Measurements from ENCODE around the gene UBP1. TPM values are rescaled to one million over a fixed set of nuclear protein-coding genes. Genes with fewer than 3 reads are reported as not detected.
"Not testable (repeated sequence)": the region's sequence is repeated elsewhere in the genome, so short reads cannot be mapped to it uniquely, and the experiment has no call there.

Gene UBP1
- total RNA-seq, 4 donors from 2014 or later: 65.9 to 180 (median 86.1) TPM

DNA sequence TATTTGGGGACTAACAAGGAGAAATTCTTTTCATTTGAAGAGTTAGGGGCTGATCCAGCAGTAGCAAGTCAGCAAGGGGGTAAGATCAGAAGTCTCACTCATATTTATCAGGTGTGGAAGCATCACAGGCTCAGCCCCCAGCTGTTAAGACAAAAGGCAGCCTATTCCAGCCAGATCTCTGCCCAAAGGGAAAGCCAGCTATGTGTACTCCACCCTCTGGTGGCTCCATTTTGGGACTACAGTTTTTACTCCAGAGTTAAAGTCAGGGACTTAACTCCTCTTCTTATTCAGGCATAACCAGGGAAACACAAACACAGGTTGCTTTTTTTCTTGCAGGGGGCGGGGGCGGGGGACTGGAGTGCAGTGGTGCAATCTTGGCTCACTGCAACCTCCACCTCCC is 19.2 kb downstream of the UBP1 start:
- intact Hi-C loops (cut with DNase I; ENCODE audit: low total_unique reads) (no loop called here), in situ Hi-C loops (cut with MboI; ENCODE audit: low pct_ligation_motif_present in 1 of 4, low pct_unique_long_range_greater_than_20kb in 1 of 4, low sequenced_read_pairs in 3 of 4) (no loop called here)
- H3K36me3 ChIP-seq: peaks cover 0 to 9% (median 0%) of the 10 kb centered on the region in 4 donors
- H3K9me3 ChIP-seq: no peaks in the 10 kb centered on the region
- H3K4me3 ChIP-seq: no peak overlapping the region
- no peak for DNase-seq
- no peak for TF ChIP-seq POLR2A (IDR thresholded peaks at IDR 0.05)
- TF ChIP-seq, protein P1, sequence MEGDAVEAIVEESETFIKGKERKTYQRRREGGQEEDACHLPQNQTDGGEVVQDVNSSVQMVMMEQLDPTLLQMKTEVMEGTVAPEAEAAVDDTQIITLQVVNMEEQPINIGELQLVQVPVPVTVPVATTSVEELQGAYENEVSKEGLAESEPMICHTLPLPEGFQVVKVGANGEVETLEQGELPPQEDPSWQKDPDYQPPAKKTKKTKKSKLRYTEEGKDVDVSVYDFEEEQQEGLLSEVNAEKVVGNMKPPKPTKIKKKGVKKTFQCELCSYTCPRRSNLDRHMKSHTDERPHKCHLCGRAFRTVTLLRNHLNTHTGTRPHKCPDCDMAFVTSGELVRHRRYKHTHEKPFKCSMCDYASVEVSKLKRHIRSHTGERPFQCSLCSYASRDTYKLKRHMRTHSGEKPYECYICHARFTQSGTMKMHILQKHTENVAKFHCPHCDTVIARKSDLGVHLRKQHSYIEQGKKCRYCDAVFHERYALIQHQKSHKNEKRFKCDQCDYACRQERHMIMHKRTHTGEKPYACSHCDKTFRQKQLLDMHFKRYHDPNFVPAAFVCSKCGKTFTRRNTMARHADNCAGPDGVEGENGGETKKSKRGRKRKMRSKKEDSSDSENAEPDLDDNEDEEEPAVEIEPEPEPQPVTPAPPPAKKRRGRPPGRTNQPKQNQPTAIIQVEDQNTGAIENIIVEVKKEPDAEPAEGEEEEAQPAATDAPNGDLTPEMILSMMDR (IDR thresholded peaks at IDR 0.05): no peak
- no peak for TF ChIP-seq POLR2AphosphoS5 (IDR thresholded peaks at IDR 0.05)
- TF ChIP-seq EP300 (IDR thresholded peaks at IDR 0.05; ENCODE audit: low read depth): no peak
- H3K27me3 ChIP-seq: no peaks in the 10 kb centered on the region
- 100% methylated on average over 2 of the region's 2 CpGs; no CpG with 5 or more reads in 1 of the 2 donors for WGBS, 2 donors (ENCODE audit: low coverage in 1 of 2)
- peaks cover 0 to 12% (median 5%) of the 10 kb centered on the region in 4 donors for H3K4me1 ChIP-seq
- H3K27ac ChIP-seq: no peak overlapping the region

DNA sequence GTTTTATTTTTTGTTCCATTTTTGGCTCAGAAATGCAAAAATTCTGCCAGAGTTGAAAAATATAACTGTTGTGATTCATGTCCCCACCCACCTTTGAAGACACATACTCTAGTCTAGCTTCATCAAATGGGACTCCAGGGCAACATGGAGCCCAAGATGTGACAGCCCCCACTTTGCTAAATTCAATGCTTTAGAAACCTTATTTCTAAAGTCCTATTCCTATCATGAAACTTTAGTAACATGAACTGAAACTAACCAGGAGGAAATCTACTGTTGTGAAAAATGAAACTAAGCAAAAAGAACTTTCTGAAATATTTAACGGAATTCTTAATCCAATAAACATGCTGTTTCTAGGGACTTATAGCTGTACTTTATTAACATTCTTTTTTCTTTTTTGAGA is 20.3 kb downstream of the UBP1 start:
- peaks cover 0 to 9% (median 0%) of the 10 kb centered on the region in 4 donors for H3K36me3 ChIP-seq
- no peak overlapping the region for H3K27ac ChIP-seq
- WGBS, 2 donors (ENCODE audit: low coverage in 1 of 2): 76 to 85% methylated on average over 1 of the region's 1 CpG
- no peak for TF ChIP-seq POLR2AphosphoS5 (IDR thresholded peaks at IDR 0.05)
- no peak for TF ChIP-seq POLR2A (IDR thresholded peaks at IDR 0.05)
- TF ChIP-seq EP300 (IDR thresholded peaks at IDR 0.05; ENCODE audit: low read depth): no peak
- TF ChIP-seq, protein P1 (IDR thresholded peaks at IDR 0.05): no peak
- in situ Hi-C loops (cut with MboI; ENCODE audit: low pct_ligation_motif_present in 1 of 4, low pct_unique_long_range_greater_than_20kb in 1 of 4, low sequenced_read_pairs in 3 of 4) (no loop called here), intact Hi-C loops (cut with DNase I; ENCODE audit: low total_unique reads) (no loop called here)
- H3K9me3 ChIP-seq: no peaks in the 10 kb centered on the region
- H3K4me3 ChIP-seq: no peak overlapping the region
- H3K27me3 ChIP-seq: no peaks in the 10 kb centered on the region
- DNase-seq: no peak
- peaks cover 0 to 3% (median under 1%) of the 10 kb centered on the region in 4 donors for H3K4me1 ChIP-seq

DNA sequence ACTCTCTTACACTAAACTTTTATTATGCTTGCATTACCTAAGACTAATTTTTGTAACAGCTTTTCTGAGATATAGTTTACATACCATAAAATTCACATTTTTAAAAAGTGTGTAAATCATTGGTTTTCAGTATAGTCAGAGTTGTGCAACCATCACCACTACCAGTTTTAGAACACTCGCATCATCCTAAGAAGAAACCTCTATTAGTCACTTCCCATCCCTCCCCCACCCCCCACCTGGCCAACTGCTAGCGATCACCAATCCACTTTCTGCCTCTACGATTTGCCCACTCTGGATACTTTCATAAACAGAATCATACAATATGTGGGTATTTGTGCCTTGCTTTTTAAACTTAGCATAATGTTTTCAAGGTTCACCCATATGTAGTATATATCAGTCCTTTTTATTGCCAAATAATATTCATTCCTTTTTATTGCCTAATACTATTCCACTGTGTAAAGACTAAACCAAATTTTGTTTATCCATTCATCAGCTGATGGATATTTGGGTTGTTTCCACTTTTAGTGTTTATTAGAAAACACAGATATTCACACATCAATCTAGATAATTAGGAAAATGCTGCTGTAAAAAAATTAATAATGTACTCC is 23.0 kb downstream of the UBP1 start:
- intact Hi-C loops (cut with DNase I; ENCODE audit: low total_unique reads): no loop called here
- TF ChIP-seq POLR2A (IDR thresholded peaks at IDR 0.05): no peak
- no peak for TF ChIP-seq POLR2AphosphoS5 (IDR thresholded peaks at IDR 0.05)
- TF ChIP-seq, protein P1 (IDR thresholded peaks at IDR 0.05): no peak
- TF ChIP-seq EP300 (IDR thresholded peaks at IDR 0.05; ENCODE audit: low read depth): no peak

DNA sequence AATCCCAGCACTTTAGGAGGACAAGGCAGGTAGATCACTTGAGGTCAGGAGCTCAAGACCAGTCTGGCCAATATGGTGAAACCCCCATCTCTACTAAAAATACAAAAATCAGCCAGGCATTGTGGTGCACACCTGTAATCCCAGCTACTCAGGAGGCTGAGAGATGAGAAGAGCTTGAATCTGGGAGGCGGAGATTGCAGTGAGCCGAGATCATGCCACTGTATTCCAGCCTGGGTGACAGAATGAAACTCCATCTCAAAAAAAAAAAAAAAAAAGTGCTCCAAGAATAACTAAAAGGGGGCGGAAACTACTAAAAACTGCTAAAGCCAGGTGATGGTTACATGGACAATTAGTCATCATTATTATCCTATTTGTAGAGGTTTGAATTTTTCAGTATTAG is 29.4 kb downstream of the UBP1 start:
- H3K4me3 ChIP-seq; in situ Hi-C loops (cut with MboI; ENCODE audit: low pct_ligation_motif_present in 1 of 4, low pct_unique_long_range_greater_than_20kb in 1 of 4, low sequenced_read_pairs in 3 of 4); DNase-seq; H3K9me3 ChIP-seq; H3K4me1 ChIP-seq; intact Hi-C loops (cut with DNase I; ENCODE audit: low total_unique reads); H3K27ac ChIP-seq; H3K27me3 ChIP-seq: not testable (repeated sequence)
- WGBS, 2 donors (ENCODE audit: low coverage in 1 of 2): 97 to 100% methylated on average over 2 to 3 of the region's 3 CpGs
- H3K36me3 ChIP-seq: peaks cover 0 to 46% (median 22%) of the 10 kb centered on the region in 4 donors

More for the DNA sequence above, 23.0 kb downstream of the UBP1 start:
- H3K27ac ChIP-seq: no peak overlapping the region
- H3K27me3 ChIP-seq: no peaks in the 10 kb centered on the region
- H3K4me1 ChIP-seq: no peaks in the 10 kb centered on the region
- H3K4me3 ChIP-seq: no peak overlapping the region
- no peaks in the 10 kb centered on the region for H3K9me3 ChIP-seq
- DNase-seq: no peak
- 71 to 83% methylated on average over 3 of the region's 3 CpGs for WGBS, 2 donors (ENCODE audit: low coverage in 1 of 2)
- H3K36me3 ChIP-seq: peaks cover 0 to 8% (median 4%) of the 10 kb centered on the region in 4 donors
- in situ Hi-C loops (cut with MboI; ENCODE audit: low pct_ligation_motif_present in 1 of 4, low pct_unique_long_range_greater_than_20kb in 1 of 4, low sequenced_read_pairs in 3 of 4): no loop called here

DNA sequence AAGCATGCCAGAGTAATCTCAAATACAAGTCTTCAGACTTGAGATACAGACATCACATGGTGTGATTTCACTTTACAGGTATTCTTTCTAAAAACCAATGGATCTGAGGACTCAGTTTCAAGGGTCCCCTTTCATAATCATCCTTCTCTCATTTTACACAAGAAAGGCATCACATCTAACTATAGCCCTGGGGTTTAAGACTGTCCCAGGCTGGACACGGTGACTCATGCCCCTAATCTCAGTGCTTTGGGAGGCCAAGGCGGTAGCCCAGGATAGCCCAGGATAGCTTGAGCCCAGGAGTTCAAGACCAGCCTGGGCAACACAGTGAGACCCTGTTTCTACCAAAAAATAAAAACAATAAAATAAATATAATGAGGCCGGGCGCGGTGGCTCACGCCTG is 36.4 kb downstream of the UBP1 start:
- TF ChIP-seq POLR2AphosphoS5 (IDR thresholded peaks at IDR 0.05) (no peak), EP300 (IDR thresholded peaks at IDR 0.05; ENCODE audit: low read depth) (no peak), POLR2A (IDR thresholded peaks at IDR 0.05) (no peak)
- TF ChIP-seq, protein P1 (IDR thresholded peaks at IDR 0.05): no peak
- H3K36me3 ChIP-seq: peaks cover 0 to 80% (median 37%) of the 10 kb centered on the region in 4 donors
- no peaks in the 10 kb centered on the region for H3K4me1 ChIP-seq
- H3K4me3 ChIP-seq: no peak overlapping the region
- no peak overlapping the region for H3K27ac ChIP-seq
- 98 to 100% methylated on average over 1 to 6 of the region's 6 CpGs for WGBS, 2 donors (ENCODE audit: low coverage in 1 of 2)
- H3K27me3 ChIP-seq: no peaks in the 10 kb centered on the region
- intact Hi-C loops (cut with DNase I; ENCODE audit: low total_unique reads): no loop called here
- in situ Hi-C loops (cut with MboI; ENCODE audit: low pct_ligation_motif_present in 1 of 4, low pct_unique_long_range_greater_than_20kb in 1 of 4, low sequenced_read_pairs in 3 of 4): no loop called here
- H3K9me3 ChIP-seq: no peaks in the 10 kb centered on the region
- DNase-seq: no peak

Measured in transverse colon (tissue), 4 donors.